Natural killer cell (primary cell): ENCODE results near the gene DOCK4. TPM values are rescaled to one million over a fixed set of nuclear protein-coding genes. Genes with fewer than 3 reads are reported as not detected.

Experiments
- ATAC-seq, 3 donors: fragments of 150-1000 bp in 2 of 3; fragments of 200-7000 bp in 1 of 3; cut with Tn5 transposase; 1 replicate in 1 of 3; 2 replicates in 2 of 3; pipeline ENCODE4 v1.10.0; 2021; ENCODE audit warnings: mild to moderate bottlenecking in 2 of 3, moderate library complexity in 2 of 3
- DNase-seq, 2 donors: peaks; one replicate each; pipeline versions ENCODE4 v3.0.0 to v3.0.0-alpha.2; 2013 to 2021; ENCODE audit warnings: mixed read lengths in 1 of 2
- H3K27ac ChIP-seq: one replicate; pipeline ENCODE4 v1.5.1; 2013; ENCODE audit warnings: mild to moderate bottlenecking, low read length
- H3K27me3 ChIP-seq: one replicate; pipeline ENCODE4 v1.6.1; 2013; ENCODE audit warnings: low read length; ENCODE audit not compliant: control insufficient read depth, insufficient read depth
- H3K36me3 ChIP-seq: one replicate; pipeline ENCODE4 v1.6.1; 2013; ENCODE audit warnings: low read length; ENCODE audit not compliant: control insufficient read depth, insufficient read depth
- H3K4me1 ChIP-seq: one replicate; pipeline ENCODE4 v1.6.1; 2013; ENCODE audit warnings: low read length; ENCODE audit not compliant: control insufficient read depth, insufficient read depth
- H3K4me3 ChIP-seq: one replicate; pipeline ENCODE4 v1.5.1; 2013; ENCODE audit warnings: low read length
- H3K9me3 ChIP-seq: one replicate; pipeline ENCODE4 v1.6.1; 2013; ENCODE audit warnings: low read length; ENCODE audit not compliant: control insufficient read depth, insufficient read depth
- H3K27ac Mint-ChIP-seq, 2 donors: one replicate each; pipeline ENCODE4 v1.8.0; 2022; ENCODE audit warnings: mild to moderate bottlenecking in 2 of 2, mixed read lengths in 2 of 2, moderate library complexity in 1 of 2
- H3K27me3 Mint-ChIP-seq, 2 donors: one replicate each; pipeline ENCODE4 v1.8.0; 2022; ENCODE audit warnings: low read depth in 2 of 2, mixed read lengths in 2 of 2
- H3K36me3 Mint-ChIP-seq: one replicate; pipeline ENCODE4 v1.8.0; 2022; ENCODE audit warnings: mixed read lengths
- H3K4me1 Mint-ChIP-seq, 2 donors: one replicate each; pipeline ENCODE4 v1.8.0; 2022; ENCODE audit warnings: mixed read lengths in 2 of 2
- H3K4me3 Mint-ChIP-seq: one replicate; pipeline ENCODE4 v1.8.0; 2022; ENCODE audit warnings: mild to moderate bottlenecking, moderate library complexity, mixed read lengths
- H3K9me3 Mint-ChIP-seq, 2 donors: one replicate each; pipeline ENCODE4 v1.8.0; 2022; ENCODE audit warnings: mixed read lengths in 2 of 2
- WGBS: methylation state at CpG from one replicate; pipeline ENCODE4 v1.1.7; 2013; ENCODE audit warnings: missing lambda C conversion rate; ENCODE audit not compliant: insufficient coverage; 5-methylcytosine and 5-hydroxymethylcytosine counted together
- intact Hi-C: fragments of 100-400 bp; cut with micrococcal nuclease; formaldehyde crosslinking; loops from one replicate; pipeline ENCODE4 v1.14.2; 2022
- total RNA-seq, 4 donors: library from RNA; stranded (reverse); fragments of 120-200 nt in 1 of 4; gene quantifications; one replicate each; pipeline versions ENCODE4 v1.2.3 to v1.2.4, GENCODE V29; 2013 to 2022
- TF ChIP-seq, protein P1 (sequence below): fragments of 200-600 bp; IDR thresholded peaks from one replicate; pipeline ENCODE4 v1.8.0; 2022; ENCODE audit warnings: antibody characterized with exemption

Gene DOCK4
- total RNA-seq, 3 donors from 2014 or later (not counting 1 experiment from before 2014, with no cell fraction given) = 0.61 to 2.4 (median 0.89) TPM

DNA sequence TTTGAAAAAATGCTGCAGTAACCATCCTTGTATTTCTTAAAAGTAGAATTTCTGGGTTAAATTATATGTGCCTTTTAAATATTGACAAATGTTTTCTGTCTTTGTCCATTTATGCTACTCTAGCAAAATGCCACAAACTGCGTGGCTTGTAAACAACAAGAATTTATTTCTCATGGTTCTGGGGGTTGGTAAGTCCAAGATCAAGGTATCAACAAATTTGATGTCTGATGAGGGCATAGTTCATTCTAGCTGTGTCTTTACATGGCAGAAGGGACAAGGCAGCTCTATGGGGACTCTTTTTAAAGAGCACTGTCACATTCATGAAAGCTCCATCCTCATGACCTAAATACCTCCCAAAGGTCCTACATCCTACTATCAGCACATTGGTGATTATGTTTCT is 27.9 kb upstream of the DOCK4 start:
- Mint-ChIP-seq H3K27me3 (no peaks in the 10 kb centered on the region), H3K9me3 (no peaks in the 10 kb centered on the region), H3K27ac (no peak overlapping the region), H3K36me3 (no peaks in the 10 kb centered on the region), H3K4me3 (no peak overlapping the region), H3K4me1 (peaks cover 48 to 49% of the 10 kb centered on the region in 2 donors)
- H3K36me3 ChIP-seq = no peaks in the 10 kb centered on the region
- no peak overlapping the region for H3K4me3 ChIP-seq
- no peaks in the 10 kb centered on the region for H3K27me3 ChIP-seq
- no peak for DNase-seq
- intact Hi-C loops = no loop called here
- TF ChIP-seq, protein P1, sequence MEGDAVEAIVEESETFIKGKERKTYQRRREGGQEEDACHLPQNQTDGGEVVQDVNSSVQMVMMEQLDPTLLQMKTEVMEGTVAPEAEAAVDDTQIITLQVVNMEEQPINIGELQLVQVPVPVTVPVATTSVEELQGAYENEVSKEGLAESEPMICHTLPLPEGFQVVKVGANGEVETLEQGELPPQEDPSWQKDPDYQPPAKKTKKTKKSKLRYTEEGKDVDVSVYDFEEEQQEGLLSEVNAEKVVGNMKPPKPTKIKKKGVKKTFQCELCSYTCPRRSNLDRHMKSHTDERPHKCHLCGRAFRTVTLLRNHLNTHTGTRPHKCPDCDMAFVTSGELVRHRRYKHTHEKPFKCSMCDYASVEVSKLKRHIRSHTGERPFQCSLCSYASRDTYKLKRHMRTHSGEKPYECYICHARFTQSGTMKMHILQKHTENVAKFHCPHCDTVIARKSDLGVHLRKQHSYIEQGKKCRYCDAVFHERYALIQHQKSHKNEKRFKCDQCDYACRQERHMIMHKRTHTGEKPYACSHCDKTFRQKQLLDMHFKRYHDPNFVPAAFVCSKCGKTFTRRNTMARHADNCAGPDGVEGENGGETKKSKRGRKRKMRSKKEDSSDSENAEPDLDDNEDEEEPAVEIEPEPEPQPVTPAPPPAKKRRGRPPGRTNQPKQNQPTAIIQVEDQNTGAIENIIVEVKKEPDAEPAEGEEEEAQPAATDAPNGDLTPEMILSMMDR = no peak
- H3K27ac ChIP-seq = no peak overlapping the region
- 91% methylated on average over 1 of the region's 1 CpG for WGBS
- H3K9me3 ChIP-seq = no peaks in the 10 kb centered on the region
- H3K4me1 ChIP-seq = no peaks in the 10 kb centered on the region
- ATAC-seq = no peak

- WGBS = 100% methylated on average over 3 of the region's 3 CpGs
- H3K4me1 ChIP-seq = no peaks in the 10 kb centered on the region
- no peaks in the 10 kb centered on the region for H3K36me3 ChIP-seq
- Mint-ChIP-seq H3K36me3 (no peaks in the 10 kb centered on the region), H3K9me3 (no peaks in the 10 kb centered on the region), H3K27me3 (no peaks in the 10 kb centered on the region), H3K4me1 (peaks cover 53 to 57% of the 10 kb centered on the region in 2 donors), H3K4me3 (no peak overlapping the region), H3K27ac (no peak overlapping the region)
- TF ChIP-seq, protein P1 = no peak
- H3K27me3 ChIP-seq = no peaks in the 10 kb centered on the region
- no peak for DNase-seq
- no peak overlapping the region for H3K27ac ChIP-seq
- no peaks in the 10 kb centered on the region for H3K9me3 ChIP-seq
- intact Hi-C loops = no loop called here
- H3K4me3 ChIP-seq = no peak overlapping the region
- ATAC-seq = no peak
These were observed 27.0 kb upstream of the DOCK4 start for GRCh38 chr7:112233048-112233697.

DNA sequence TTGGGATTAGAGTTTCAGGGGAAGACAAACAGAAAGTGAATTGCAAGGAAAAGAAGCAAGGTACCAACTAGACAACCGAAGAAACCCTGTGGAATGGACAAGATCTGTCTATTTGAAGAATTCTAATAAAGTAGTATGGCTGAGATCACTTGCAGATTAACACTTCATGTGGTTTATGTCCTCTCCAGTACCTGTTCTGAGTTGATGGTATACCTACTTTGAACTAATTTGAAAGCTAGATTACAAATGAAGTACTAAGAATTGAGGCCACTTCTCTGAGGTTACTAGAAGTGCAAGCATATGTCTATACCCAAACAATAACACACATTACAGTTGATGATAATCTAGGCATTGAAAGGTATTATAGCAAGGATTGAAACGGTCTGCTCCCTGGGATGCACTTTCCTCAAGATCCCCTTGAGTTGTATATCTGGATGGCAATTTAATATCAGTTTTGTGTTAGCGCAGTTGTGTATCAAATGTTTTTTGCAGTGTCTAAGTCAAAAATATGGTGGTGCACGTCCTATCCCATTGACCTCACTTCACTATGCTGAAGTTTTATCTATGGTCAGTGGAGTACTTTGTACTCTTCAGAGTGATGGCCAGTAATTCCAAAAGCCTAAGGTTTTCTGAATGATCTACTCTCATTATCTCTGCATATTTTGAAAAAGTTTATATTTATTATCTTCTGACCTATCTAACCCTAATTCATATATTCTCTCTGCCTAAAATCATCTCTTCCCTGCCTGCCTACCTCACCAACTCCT is 26.2 kb upstream of the DOCK4 start:
- H3K27me3 Mint-ChIP-seq = no peaks in the 10 kb centered on the region
- no peaks in the 10 kb centered on the region for H3K9me3 Mint-ChIP-seq
- peaks cover 51 to 62% of the 10 kb centered on the region in 2 donors for H3K4me1 Mint-ChIP-seq
- no peak overlapping the region for H3K27ac Mint-ChIP-seq
- TF ChIP-seq, protein P1 = no peak
- intact Hi-C loops = no loop called here
- H3K36me3 Mint-ChIP-seq = no peaks in the 10 kb centered on the region
- no peak overlapping the region for H3K4me3 Mint-ChIP-seq
- Histone ChIP-seq H3K27me3 (no peaks in the 10 kb centered on the region), H3K27ac (no peak overlapping the region), H3K4me3 (no peak overlapping the region), H3K36me3 (no peaks in the 10 kb centered on the region), H3K4me1 (no peaks in the 10 kb centered on the region), H3K9me3 (no peaks in the 10 kb centered on the region)
- ATAC-seq (no peak), DNase-seq (no peak)
- WGBS = 96% methylated on average over 3 of the region's 4 CpGs
